NCI-H146 treated with DMSO at 0.1 percent for 48 hours (cell line): Measurements from ENCODE around the gene KMT2B.
"Not testable (repeated sequence)": the region's sequence is repeated elsewhere in the genome, so short reads cannot be mapped to it uniquely, and the experiment has no call there.

Source experiments
- DNase-seq: peaks from one replicate; lab custom pipeline; 2025; ENCODE audit not compliant: unreplicated experiment; lab: John Stamatoyannopoulos, UW

KMT2B gene

GRCh38 chr19:35710784-35711723 is 6.7 kb upstream of the KMT2B start:
- DNase-seq, result no peak

- DNase-seq, result no peak
Observed at GRCh38 chr19:35712567-35713505, 5.0 kb upstream of the KMT2B start.

GRCh38 chr19:35713506-35713850 is 4.3 kb upstream of the KMT2B start:
- no peak for DNase-seq

- DNase-seq, result no peak
Observed at GRCh38 chr19:35713904-35714495, 3.8 kb upstream of the KMT2B start.

- peak; percentile 13 for DNase-seq
Observed at GRCh38 chr19:35714601-35715354, 3.0 kb upstream of the KMT2B start.

GRCh38 chr19:35715355-35715809 is 2.4 kb upstream of the KMT2B start:
- DNase-seq, result no peak

GRCh38 chr19:35715981-35716800 is 1.6 kb upstream of the KMT2B start:
- DNase-seq, result no peak

- peak; percentile 98 for DNase-seq
Observed at GRCh38 chr19:35716801-35717664, 770 bp upstream of the KMT2B start.

- DNase-seq, result no peak
Observed at GRCh38 chr19:35718345-35719041, 690 bp downstream of the KMT2B start.

GRCh38 chr19:35719402-35720162 is 1.8 kb downstream of the KMT2B start:
- DNase-seq, result no peak

- DNase-seq, result no peak
Observed at GRCh38 chr19:35720163-35720524, 2.3 kb downstream of the KMT2B start.

GRCh38 chr19:35720648-35721047 is 2.8 kb downstream of the KMT2B start:
- DNase-seq, result no peak

- DNase-seq, result no peak
Observed at GRCh38 chr19:35721374-35721773, 3.6 kb downstream of the KMT2B start.

GRCh38 chr19:35722461-35722860 is 4.7 kb downstream of the KMT2B start:
- DNase-seq, result no peak

GRCh38 chr19:35722897-35723296 is 5.1 kb downstream of the KMT2B start:
- DNase-seq, result no peak

GRCh38 chr19:35723671-35724070 is 5.9 kb downstream of the KMT2B start:
- no peak for DNase-seq

- DNase-seq, result not testable (repeated sequence)
Observed at GRCh38 chr19:35724132-35724531, 6.3 kb downstream of the KMT2B start.

GRCh38 chr19:35724560-35724959 is 6.8 kb downstream of the KMT2B start:
- DNase-seq, result no peak
